Activated B cell treated with CpG ODN at 0.5 μM for 24 hours (primary cell): ENCODE data around the gene MLIP. TPM values are rescaled to one million over a fixed set of nuclear protein-coding genes. Genes with fewer than 3 reads are reported as not detected.
"Not testable (repeated sequence)": the region's sequence is repeated elsewhere in the genome, so short reads cannot be mapped to it uniquely, and the experiment has no call there.

ENCODE experiments used
- ATAC-seq: fragments of 200-7000 bp; cut with Tn5 transposase; one replicate; pipeline ENCODE4 v1.10.0; 2021; ENCODE audit warnings: low read depth, mild to moderate bottlenecking, moderate library complexity
- CTCF ChIA-PET: fragments of 350-600 bp; sonication (Branson Sonifier 250); formaldehyde crosslinking; loops from one replicate; lab custom pipeline; 2021; ENCODE audit warnings: antibody characterized with exemption; lab: Charles Lee
- POLR2A ChIA-PET: fragments of 350-600 bp; sonication (Branson Sonifier 250); formaldehyde crosslinking; loops from one replicate; lab custom pipeline; 2021; ENCODE audit warnings: antibody characterized with exemption; lab: Charles Lee
- DNase-seq: peaks from one replicate; pipeline ENCODE4 v3.0.0; 2022
- H3K27ac Mint-ChIP-seq: one replicate; pipeline ENCODE4 v1.8.0; 2020; ENCODE audit warnings: mixed read lengths
- H3K27me3 Mint-ChIP-seq: one replicate; pipeline ENCODE4 v1.8.0; 2021; ENCODE audit warnings: mixed read lengths
- H3K36me3 Mint-ChIP-seq: one replicate; pipeline ENCODE4 v1.8.0; 2021; ENCODE audit warnings: low read depth, mixed read lengths
- H3K4me1 Mint-ChIP-seq: one replicate; pipeline ENCODE4 v1.8.0; 2021; ENCODE audit warnings: mixed read lengths
- H3K4me3 Mint-ChIP-seq: one replicate; pipeline ENCODE4 v1.8.0; 2020; ENCODE audit warnings: mild to moderate bottlenecking, mixed read lengths
- H3K9me3 Mint-ChIP-seq: one replicate; pipeline ENCODE4 v1.8.0; 2020; ENCODE audit warnings: mixed read lengths
- intact Hi-C: fragments of 100-400 bp; cut with micrococcal nuclease; formaldehyde crosslinking; loops from one replicate; pipeline ENCODE4 v1.15.1; 2024
- total RNA-seq: library from RNA; stranded (reverse); gene quantifications from 2 replicates; pipeline ENCODE4 v1.2.3, GENCODE V29; 2022
- TF ChIP-seq, protein P1 (sequence below): fragments of 200-600 bp; IDR thresholded peaks from one replicate; pipeline ENCODE4 v1.8.0; 2022; ENCODE audit warnings: antibody characterized with exemption, mild to moderate bottlenecking

MLIP gene
- total RNA-seq, 1 donor from 2014 or later, result not detected

DNA sequence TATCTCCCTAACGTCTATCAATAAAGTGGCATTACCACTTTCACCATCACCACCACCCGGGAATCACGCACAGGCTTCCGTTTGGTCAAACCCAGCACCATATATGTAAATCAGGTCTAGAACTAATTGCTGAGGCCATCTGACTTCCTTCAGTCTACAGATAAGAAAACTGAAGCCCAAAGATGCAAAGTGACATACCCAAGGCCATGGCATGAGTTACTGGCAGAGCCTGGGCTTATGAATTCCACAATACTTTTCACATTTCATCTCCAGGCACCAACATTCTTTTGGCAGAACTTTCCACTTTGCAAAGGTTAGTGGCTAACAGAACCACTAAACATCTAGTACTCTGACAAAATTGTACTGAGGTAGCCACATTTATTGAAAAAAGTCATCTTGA, 132.5 kb downstream of the MLIP start:
- CTCF ChIA-PET, result no interaction called here
- no peaks in the 10 kb centered on the region for H3K36me3 Mint-ChIP-seq
- intact Hi-C loops, result no loop called here
- no peaks in the 10 kb centered on the region for H3K9me3 Mint-ChIP-seq
- no peaks in the 10 kb centered on the region for H3K27me3 Mint-ChIP-seq
- H3K4me3 Mint-ChIP-seq, result no peak overlapping the region
- H3K27ac Mint-ChIP-seq, result no peak overlapping the region
- no peaks in the 10 kb centered on the region for H3K4me1 Mint-ChIP-seq
- POLR2A ChIA-PET, result no interaction called here
- TF ChIP-seq, protein P1, sequence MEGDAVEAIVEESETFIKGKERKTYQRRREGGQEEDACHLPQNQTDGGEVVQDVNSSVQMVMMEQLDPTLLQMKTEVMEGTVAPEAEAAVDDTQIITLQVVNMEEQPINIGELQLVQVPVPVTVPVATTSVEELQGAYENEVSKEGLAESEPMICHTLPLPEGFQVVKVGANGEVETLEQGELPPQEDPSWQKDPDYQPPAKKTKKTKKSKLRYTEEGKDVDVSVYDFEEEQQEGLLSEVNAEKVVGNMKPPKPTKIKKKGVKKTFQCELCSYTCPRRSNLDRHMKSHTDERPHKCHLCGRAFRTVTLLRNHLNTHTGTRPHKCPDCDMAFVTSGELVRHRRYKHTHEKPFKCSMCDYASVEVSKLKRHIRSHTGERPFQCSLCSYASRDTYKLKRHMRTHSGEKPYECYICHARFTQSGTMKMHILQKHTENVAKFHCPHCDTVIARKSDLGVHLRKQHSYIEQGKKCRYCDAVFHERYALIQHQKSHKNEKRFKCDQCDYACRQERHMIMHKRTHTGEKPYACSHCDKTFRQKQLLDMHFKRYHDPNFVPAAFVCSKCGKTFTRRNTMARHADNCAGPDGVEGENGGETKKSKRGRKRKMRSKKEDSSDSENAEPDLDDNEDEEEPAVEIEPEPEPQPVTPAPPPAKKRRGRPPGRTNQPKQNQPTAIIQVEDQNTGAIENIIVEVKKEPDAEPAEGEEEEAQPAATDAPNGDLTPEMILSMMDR, result no peak
- no peak for DNase-seq
- no peak for ATAC-seq

DNA sequence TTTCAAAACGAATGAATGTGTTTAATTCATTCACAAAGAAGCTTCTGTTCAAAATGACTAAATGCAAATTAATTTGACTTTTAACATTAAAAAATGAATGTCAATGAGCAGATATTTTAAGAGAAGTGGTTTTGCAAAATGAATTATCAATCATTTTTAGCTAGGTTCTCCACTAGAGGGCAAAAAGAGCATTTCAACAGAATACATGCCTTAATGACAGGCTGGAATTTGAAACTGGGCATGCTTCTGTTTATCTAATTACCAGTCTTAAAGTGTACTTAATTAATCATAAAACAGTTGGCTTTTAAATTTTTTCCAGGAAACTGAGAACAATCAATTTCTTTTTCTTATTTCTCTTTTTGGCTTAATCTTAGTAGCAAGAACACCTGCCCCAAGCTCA, 133.2 kb downstream of the MLIP start:
- TF ChIP-seq, protein P1, result no peak
- ATAC-seq, result no peak
- CTCF ChIA-PET, result no interaction called here
- POLR2A ChIA-PET, result no interaction called here
- Mint-ChIP-seq H3K27me3 (no peaks in the 10 kb centered on the region), H3K4me1 (no peaks in the 10 kb centered on the region), H3K4me3 (no peak overlapping the region), H3K27ac (no peak overlapping the region), H3K9me3 (no peaks in the 10 kb centered on the region), H3K36me3 (no peaks in the 10 kb centered on the region)
- no peak for DNase-seq
- intact Hi-C loops, result no loop called here

DNA sequence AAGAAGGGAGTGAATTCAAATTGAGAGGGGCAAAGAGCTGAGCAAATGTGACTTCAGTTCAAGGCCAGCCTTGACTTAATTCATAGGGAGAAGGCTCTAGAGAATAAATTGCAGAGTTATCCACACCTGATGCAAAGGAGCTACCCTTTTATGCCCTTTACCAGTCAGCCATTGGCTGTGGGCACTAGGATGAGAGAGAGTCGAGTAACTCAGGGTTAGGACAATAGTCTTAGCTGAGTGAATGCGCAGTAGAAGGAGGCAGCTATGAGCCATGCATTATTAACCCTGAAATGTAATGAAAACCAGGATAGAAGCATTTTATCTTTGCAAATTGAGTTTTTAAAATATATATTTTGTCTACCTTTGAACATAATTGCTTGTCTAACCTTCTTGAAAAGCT, 134.0 kb downstream of the MLIP start:
- TF ChIP-seq, protein P1, result no peak
- no peak overlapping the region for H3K27ac Mint-ChIP-seq
- H3K9me3 Mint-ChIP-seq, result no peaks in the 10 kb centered on the region
- DNase-seq, result no peak
- CTCF ChIA-PET, result no interaction called here
- H3K36me3 Mint-ChIP-seq, result no peaks in the 10 kb centered on the region
- no peak overlapping the region for H3K4me3 Mint-ChIP-seq
- intact Hi-C loops, result no loop called here
- H3K4me1 Mint-ChIP-seq, result no peaks in the 10 kb centered on the region
- POLR2A ChIA-PET, result no interaction called here
- H3K27me3 Mint-ChIP-seq, result no peaks in the 10 kb centered on the region
- ATAC-seq, result no peak

DNA sequence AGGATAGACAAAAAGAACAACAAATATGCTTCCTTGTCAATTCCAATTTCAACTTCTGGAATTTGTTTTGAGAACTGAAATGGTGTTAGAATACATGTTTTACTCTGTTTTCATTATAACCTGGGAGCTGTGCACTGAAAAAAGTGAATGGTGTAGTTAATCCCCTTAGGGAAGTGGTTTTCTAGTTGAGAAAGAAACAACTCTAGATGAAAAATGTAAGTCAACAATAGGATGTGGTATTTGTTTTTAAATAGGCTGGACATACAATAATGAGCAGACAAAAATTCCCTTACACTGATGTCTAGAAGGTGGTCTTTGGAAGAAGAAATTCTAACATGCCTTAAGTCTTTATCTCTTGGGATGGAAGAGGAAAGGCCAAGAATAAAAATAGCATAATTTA, 137.1 kb downstream of the MLIP start:
- ChIA-PET CTCF (no interaction called here), POLR2A (no interaction called here)
- Mint-ChIP-seq H3K4me1 (no peaks in the 10 kb centered on the region), H3K9me3 (no peaks in the 10 kb centered on the region), H3K27ac (no peak overlapping the region), H3K4me3 (no peak overlapping the region), H3K36me3 (no peaks in the 10 kb centered on the region), H3K27me3 (no peaks in the 10 kb centered on the region)
- no peak for ATAC-seq
- intact Hi-C loops, result no loop called here
- TF ChIP-seq, protein P1, result no peak
- DNase-seq, result no peak

DNA sequence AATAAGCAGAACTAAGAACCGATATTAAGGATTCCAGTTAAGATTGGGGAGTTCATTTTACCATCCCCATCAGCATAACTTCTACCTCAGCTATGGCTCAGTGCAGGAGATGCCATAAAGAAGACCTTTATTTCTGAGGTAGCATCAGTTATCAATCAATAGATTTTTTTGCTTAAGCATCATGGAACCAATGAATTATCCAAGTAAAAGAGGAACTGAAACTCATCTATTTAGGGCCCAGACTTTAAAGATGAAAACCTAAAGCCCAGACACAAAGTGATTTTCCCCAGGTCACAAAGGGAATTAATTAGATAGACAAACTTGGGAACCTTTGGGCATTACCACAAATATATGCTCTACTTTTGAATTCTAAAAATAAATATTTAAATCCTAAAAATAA, 137.8 kb downstream of the MLIP start:
- Mint-ChIP-seq H3K36me3 (no peaks in the 10 kb centered on the region), H3K4me3 (no peak overlapping the region)

DNA sequence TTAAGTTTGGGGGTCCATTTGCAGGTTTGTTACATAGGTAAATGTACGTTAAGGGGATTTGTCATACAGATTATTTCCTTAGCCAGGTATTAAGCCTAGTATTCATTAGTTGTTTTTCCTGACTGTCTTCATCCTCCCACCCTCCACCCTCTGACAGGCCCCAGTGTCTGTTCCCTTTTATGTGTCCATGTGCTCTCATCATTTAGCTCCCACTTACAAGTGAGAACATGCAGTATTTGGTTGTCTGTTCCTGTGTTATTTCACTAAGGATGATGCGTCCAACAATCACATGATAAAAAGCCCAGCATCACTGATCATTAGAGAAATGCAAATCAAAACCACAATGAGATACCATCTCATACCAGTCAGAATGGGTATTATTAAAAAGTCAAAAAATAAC, 138.6 kb downstream of the MLIP start:
- H3K27me3 Mint-ChIP-seq, H3K27ac Mint-ChIP-seq, POLR2A ChIA-PET, ATAC-seq, H3K4me3 Mint-ChIP-seq, DNase-seq, H3K4me1 Mint-ChIP-seq, H3K9me3 Mint-ChIP-seq, intact Hi-C loops, H3K36me3 Mint-ChIP-seq: not testable (repeated sequence)
- CTCF ChIA-PET, result interaction anchor here (0.6 kb wide), 1 partner anchor 510 kb away, joined by 3 read pairs; no protein-coding TSS in a partner anchor

More for the DNA sequence above, 137.8 kb downstream of the MLIP start:
- no peak overlapping the region for H3K27ac Mint-ChIP-seq
- POLR2A ChIA-PET, result no interaction called here
- TF ChIP-seq, protein P1, result no peak
- no peaks in the 10 kb centered on the region for H3K27me3 Mint-ChIP-seq
- ATAC-seq (no peak), DNase-seq (no peak)
- H3K9me3 Mint-ChIP-seq, result no peaks in the 10 kb centered on the region
- intact Hi-C loops, result no loop called here
- H3K4me1 Mint-ChIP-seq, result no peaks in the 10 kb centered on the region
- CTCF ChIA-PET, result no interaction called here
